Measurements from ENCODE around the gene NPM3.

NPM3 gene

GRCh38 chr10:101749047-101750016 is 33.9 kb downstream of the NPM3 start:
- no peak for DNase-seq

GRCh38 chr10:101748496-101748895 is 34.8 kb downstream of the NPM3 start:
- DNase-seq, result no peak

- no peak for DNase-seq
These were observed 38.1 kb downstream of the NPM3 start for GRCh38 chr10:101745074-101745696.

DNA sequence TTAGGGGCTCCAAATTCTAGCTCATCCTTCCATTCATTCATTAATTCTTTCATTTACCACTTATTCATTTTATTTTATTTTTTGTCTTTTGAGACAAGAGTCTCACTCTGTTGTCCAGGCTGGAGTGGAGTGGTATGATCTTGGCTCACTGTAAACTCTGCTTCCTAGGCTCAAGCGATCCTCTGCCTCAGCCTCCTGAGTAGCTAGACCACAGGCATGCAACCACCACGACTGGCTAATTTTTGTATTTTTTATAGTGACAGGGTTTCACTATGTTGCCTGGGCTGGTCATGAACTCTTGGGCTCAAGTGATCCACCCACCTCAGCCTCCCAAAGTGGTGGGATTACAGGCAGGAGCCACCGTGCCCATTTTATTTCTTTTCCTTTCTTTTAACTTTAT is 39.0 kb downstream of the NPM3 start:
- DNase-seq, result no peak

- no peak for DNase-seq
These were observed 41.3 kb downstream of the NPM3 start for GRCh38 chr10:101741938-101742337.

DNA sequence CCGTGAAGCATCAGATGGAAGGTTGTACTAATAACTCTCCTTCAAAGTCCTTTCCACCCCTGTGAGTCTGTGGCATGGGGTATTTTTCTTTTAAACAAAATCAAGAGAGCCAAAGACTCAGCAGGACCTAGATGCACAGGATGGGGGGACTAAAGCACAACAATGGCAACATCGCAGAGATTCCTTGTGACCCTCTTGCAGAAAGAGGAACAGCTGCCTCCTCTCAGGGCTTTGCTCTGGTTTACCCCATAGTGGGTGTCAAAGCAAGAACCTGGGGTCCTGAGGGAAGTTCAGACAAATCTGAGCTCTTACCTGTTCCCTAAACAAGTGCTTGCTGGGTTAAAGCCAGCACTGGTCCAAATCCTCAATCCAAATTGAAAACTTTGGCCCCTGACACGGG is 46.6 kb downstream of the NPM3 start:
- no peak for DNase-seq

- DNase-seq, result no peak
These were observed 51.1 kb downstream of the NPM3 start for GRCh38 chr10:101732096-101732495.
